Cardiac fibroblast (primary cell): ENCODE data around the gene KBTBD7.
A peak's percentile ranks its signal among the peaks of the same experiment; 100 is the strongest.

ENCODE experiments used
- DNase-seq, 2 donors: peaks; one replicate each; pipeline versions ENCODE4 v3.0.0 to v3.0.0-alpha.2; 2010; ENCODE audit warnings: low read depth in 2 of 2
- H3K4me3 ChIP-seq, 2 donors: replicated peaks in 1 of 2; 1 replicate in 1 of 2; 2 replicates in 1 of 2; pipeline ENCODE4 v1.5.1; 2011; ENCODE audit warnings: low read depth in 2 of 2, low read length in 2 of 2, mild to moderate bottlenecking in 2 of 2, moderate library complexity in 1 of 2
- TF ChIP-seq, protein P1 (sequence below): IDR thresholded peaks from one replicate; pipeline ENCODE4 v1.5.1; 2011; ENCODE audit warnings: low read depth, mild to moderate bottlenecking, low read length, inconsistent platforms

Gene KBTBD7, protein sequence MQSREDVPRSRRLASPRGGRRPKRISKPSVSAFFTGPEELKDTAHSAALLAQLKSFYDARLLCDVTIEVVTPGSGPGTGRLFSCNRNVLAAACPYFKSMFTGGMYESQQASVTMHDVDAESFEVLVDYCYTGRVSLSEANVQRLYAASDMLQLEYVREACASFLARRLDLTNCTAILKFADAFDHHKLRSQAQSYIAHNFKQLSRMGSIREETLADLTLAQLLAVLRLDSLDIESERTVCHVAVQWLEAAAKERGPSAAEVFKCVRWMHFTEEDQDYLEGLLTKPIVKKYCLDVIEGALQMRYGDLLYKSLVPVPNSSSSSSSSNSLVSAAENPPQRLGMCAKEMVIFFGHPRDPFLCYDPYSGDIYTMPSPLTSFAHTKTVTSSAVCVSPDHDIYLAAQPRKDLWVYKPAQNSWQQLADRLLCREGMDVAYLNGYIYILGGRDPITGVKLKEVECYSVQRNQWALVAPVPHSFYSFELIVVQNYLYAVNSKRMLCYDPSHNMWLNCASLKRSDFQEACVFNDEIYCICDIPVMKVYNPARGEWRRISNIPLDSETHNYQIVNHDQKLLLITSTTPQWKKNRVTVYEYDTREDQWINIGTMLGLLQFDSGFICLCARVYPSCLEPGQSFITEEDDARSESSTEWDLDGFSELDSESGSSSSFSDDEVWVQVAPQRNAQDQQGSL

DNA sequence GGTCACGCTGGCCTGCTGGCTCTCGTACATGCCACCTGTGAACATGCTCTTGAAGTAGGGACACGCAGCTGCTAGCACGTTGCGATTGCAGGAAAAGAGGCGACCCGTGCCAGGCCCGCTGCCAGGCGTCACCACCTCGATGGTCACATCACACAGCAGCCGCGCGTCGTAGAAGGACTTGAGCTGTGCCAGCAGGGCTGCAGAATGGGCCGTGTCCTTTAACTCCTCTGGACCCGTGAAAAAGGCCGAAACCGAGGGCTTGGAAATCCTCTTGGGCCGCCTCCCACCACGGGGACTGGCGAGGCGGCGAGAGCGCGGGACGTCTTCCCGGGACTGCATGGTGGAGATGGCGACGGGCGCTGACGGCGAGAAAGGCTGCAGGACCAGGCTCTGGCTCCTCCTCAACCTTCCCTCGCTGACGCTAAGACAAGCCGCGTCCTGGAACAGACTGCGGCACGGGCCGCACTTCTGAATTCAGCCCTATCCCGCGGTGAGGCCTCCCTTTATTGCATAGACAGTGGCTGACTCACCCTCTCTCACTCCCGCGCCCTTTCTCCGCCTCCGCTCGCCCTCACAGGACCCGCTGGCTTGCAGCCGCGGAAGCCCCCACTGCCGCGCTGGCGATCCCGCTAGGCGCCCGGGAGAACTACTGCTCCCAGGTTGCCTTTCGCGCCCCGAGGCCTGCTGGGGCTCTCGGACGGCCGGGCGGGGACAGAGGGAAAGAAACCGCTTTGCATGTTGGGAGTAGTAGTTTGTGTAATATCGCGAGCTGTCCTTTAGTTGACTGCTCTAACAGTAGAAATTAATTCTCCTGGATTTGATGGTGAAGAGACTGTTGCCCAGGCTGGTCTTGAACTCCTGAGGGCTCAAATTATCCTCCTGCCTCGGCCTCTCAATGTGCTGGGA, at the start of gene KBTBD7:
KBTBD7 (minus strand) TSS at position 651 of the 906 bp plus-strand sequence; CDS start at position 339, 312 bp downstream.
- DNase-seq, result peak; percentile 98
- peak within 1 kb of the TSS; percentile 61 to 63 for H3K4me3 ChIP-seq
- TF ChIP-seq, protein P1, sequence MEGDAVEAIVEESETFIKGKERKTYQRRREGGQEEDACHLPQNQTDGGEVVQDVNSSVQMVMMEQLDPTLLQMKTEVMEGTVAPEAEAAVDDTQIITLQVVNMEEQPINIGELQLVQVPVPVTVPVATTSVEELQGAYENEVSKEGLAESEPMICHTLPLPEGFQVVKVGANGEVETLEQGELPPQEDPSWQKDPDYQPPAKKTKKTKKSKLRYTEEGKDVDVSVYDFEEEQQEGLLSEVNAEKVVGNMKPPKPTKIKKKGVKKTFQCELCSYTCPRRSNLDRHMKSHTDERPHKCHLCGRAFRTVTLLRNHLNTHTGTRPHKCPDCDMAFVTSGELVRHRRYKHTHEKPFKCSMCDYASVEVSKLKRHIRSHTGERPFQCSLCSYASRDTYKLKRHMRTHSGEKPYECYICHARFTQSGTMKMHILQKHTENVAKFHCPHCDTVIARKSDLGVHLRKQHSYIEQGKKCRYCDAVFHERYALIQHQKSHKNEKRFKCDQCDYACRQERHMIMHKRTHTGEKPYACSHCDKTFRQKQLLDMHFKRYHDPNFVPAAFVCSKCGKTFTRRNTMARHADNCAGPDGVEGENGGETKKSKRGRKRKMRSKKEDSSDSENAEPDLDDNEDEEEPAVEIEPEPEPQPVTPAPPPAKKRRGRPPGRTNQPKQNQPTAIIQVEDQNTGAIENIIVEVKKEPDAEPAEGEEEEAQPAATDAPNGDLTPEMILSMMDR, result no peak

DNA sequence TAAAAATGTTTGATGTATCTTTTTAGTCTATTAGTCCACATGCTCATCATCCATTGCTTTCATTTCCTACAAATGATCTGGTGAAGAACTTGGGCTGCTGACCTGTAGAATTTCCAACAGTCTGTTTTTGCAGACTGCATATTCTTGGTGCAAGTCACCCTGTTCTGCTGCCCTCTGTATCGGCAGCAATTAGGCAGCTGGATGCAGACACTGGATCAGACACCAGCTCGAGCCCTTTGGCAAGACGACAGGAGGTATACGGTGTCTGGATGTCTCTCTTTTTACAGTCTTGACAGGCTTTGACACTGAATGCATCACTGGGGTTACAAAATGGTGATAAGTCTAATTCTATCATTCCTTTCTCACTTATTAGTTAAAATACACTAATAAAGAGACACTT, 47.3 kb upstream of the KBTBD7 start:
- TF ChIP-seq, protein P1, result no peak
- H3K4me3 ChIP-seq, result no peak overlapping the region
- no peak for DNase-seq

GRCh38 chr13:41236369-41236768, 42.0 kb upstream of the KBTBD7 start:
- H3K4me3 ChIP-seq, result no peak overlapping the region
- DNase-seq, result no peak
- TF ChIP-seq, protein P1, result no peak

DNA sequence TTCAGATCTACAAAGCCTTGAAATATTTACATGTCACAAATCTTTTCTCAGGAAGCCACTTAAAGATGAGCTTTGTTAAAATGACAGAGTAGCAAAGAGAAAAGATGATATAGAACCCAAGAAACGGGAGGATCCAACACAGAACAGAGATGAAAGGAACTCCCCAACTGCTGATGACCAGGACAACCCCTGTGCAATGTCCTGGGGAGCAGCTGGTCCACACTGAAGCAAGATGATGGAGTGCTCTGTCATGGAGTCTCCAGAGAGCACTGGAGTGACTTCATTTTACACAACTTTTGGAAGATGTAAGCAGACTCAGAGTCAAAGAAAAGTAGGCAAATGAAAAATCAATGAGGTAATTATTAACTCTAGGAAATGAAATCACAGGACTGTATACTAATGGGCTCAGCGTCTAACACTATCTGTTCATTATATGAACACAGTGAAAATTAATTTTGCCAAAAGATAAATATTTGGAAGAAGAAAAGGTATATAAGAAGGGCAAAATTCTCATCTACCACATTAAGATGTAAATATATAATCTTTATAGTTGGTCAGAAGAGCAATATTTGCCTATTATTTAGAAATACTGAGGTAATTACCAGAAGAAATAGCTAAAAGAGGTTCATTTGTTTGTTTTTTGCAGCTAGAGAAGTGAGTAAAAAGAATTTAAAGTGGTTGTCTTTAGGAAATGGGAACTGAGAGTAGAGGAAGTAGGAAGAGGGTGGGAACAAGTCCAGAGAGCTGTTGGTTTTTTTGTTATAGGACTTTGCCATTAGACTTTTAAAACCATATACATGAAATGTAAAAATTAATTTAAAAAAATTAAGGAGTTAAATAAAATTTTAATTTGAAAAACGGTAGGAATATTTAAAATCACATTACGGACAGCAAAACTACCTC, 38.5 kb upstream of the KBTBD7 start:
- no peak for DNase-seq
- TF ChIP-seq, protein P1, result no peak
- H3K4me3 ChIP-seq, result no peak overlapping the region

DNA sequence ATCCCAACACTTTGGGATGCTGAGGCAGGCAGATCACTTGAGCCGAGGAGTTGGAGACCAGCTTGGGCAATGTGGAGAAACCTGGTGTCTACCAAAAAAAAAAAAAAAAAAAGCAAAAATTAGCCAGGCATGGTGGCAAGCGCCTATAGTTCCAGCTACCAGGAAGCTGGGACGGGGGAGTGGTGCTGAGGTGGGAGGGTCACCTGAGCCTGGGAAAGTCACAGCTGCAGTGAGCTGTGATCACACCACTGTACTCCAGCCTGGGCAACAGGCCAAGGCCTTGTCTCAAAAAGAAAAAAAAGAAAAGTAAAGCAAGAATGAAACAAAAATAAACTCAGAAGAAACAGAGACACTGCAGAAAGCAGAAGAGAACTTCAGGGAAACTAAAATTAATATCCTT, 37.4 kb upstream of the KBTBD7 start:
- TF ChIP-seq, protein P1, result no peak
- no peak overlapping the region for H3K4me3 ChIP-seq
- DNase-seq, result peak; percentile 47 to 51
